D721Med (cell line): ENCODE measurements around the gene C17orf100.
"Not testable (repeated sequence)": the region's sequence is repeated elsewhere in the genome, so short reads cannot be mapped to it uniquely, and the experiment has no call there.

Experiments used
- DNase-seq: peaks from one replicate; pipeline ENCODE4 v3.0.0; 2011; ENCODE audit warnings: low spot score; ENCODE audit not compliant: insufficient read length
- FAIRE-seq: peaks from 2 replicates; lab custom pipeline; 2011; peaks lifted over from hg19 to GRCh38; lab: Jason Lieb, UNC
- CTCF ChIP-seq: IDR thresholded peaks from 2 replicates; pipeline ENCODE4 v1.5.1; 2012; ENCODE audit warnings: mild to moderate bottlenecking, control low read depth; ENCODE audit not compliant: insufficient read depth; ENCODE audit errors: missing control alignments

C17orf100 gene

GRCh38 chr17:6641247-6641863 lies 10.2 kb upstream of the C17orf100 start:
- no peak for DNase-seq
- no peak for FAIRE-seq
- TF ChIP-seq CTCF, result no peak

- TF ChIP-seq CTCF, result no peak
- DNase-seq (no peak), FAIRE-seq (no peak)
Observed at GRCh38 chr17:6642592-6642991, 9.0 kb upstream of the C17orf100 start.

- no peak for FAIRE-seq
- no peak for TF ChIP-seq CTCF
- DNase-seq, result no peak
Observed at GRCh38 chr17:6643451-6644125, 8.0 kb upstream of the C17orf100 start.

GRCh38 chr17:6648181-6648580 lies 3.4 kb upstream of the C17orf100 start:
- no peak for FAIRE-seq
- no peak for DNase-seq

GRCh38 chr17:6651919-6652452 lies 424 bp downstream of the C17orf100 start:
- FAIRE-seq (no peak), DNase-seq (no peak)
- no peak for TF ChIP-seq CTCF

More at GRCh38 chr17:6648181-6648580, 3.4 kb upstream of the C17orf100 start:
- TF ChIP-seq CTCF, result peak; percentile 28

GRCh38 chr17:6654841-6655731 lies 3.5 kb downstream of the C17orf100 start:
- TF ChIP-seq CTCF, result peak; percentile 8
- DNase-seq (no peak), FAIRE-seq (no peak)

- not testable (repeated sequence) for DNase-seq, FAIRE-seq
Observed at GRCh38 chr17:6655732-6656361, 4.3 kb downstream of the C17orf100 start.

- not testable (repeated sequence) for FAIRE-seq, DNase-seq
Observed at GRCh38 chr17:6656797-6657632, 5.5 kb downstream of the C17orf100 start.
